GM21723 (cell line): Measurements from ENCODE around the gene TAS2R38.
"Not testable (repeated sequence)": the region's sequence is repeated elsewhere in the genome, so short reads cannot be mapped to it uniquely, and the experiment has no call there.

ENCODE experiments used
- ATAC-seq: cut with Tn5 transposase; IDR thresholded peaks from one replicate; pipeline ENCODE4 v1.9.1; 2021; ENCODE audit warnings: mild to moderate bottlenecking, moderate library complexity; ENCODE audit not compliant: unreplicated experiment

The TAS2R38 gene

GRCh38 chr7:141973673-141974072 lies at the start of gene TAS2R38:
TAS2R38 (minus strand) TSS chr7:141973773; CDS start chr7:141973689, 84 bp downstream.
- ATAC-seq = no peak

DNA sequence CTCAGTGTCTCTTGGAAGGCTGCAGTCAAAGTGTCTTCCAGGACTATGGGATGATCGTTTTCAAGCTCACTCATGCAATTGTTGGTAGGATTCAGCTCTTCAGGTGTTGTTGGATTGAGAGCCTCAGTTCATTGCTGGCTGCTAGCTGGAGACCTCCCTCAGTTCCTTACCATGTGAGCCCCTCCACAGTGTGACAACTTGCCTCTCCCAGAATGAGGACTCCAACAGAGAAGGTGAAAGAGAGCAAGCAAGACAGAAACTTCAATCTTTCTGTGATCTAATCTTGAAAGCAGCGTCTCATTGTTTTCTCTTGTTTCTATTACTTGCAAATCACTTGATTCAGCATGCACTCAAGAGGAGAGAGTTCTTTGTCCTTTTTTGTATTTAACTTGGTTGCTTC lies 44.6 kb upstream of the TAS2R38 start:
- no peak for ATAC-seq

DNA sequence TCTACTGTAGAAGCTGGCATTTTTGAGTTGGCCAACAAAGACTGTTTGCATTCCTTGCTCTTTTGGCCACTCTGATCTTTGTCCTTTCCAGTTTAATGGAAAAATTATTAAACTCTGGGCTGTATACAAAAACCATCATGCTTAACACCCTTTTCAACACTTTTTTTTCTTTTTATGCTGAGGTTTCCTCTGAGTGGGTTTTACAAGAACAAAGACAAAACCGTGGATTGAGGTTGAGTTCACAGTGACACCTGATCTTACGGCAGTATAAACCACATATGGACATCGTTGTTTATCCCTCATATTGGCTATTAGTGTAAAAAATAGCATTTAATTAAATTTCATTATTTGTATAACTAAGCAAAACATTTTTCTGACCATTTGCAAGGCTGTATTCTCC lies 43.9 kb upstream of the TAS2R38 start:
- no peak for ATAC-seq

GRCh38 chr7:142012825-142013511 lies 39.4 kb upstream of the TAS2R38 start:
- no peak for ATAC-seq

GRCh38 chr7:142010952-142011548 lies 37.5 kb upstream of the TAS2R38 start:
- no peak for ATAC-seq

- ATAC-seq = no peak
These were observed 35.6 kb upstream of the TAS2R38 start for GRCh38 chr7:142009187-142009586.

DNA sequence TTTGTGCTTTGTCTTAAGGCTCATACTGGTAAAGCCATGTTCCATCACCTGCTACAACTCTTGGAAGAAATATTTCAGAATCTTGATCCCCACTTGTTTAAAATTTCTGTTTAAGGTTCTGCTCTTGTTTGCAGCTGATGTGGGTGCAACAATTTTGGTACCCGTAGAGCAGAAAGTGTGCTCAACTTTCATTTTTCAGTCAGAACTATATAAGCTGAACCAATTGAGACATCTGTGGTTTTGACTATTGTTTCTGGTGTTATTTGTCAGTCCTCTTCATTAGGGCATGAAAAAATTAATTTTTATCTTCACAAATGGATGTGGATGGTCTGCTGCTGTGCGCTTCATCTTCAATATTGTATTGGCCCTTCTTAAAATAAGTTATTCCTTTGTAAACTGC lies 33.0 kb upstream of the TAS2R38 start:
- no peak for ATAC-seq

DNA sequence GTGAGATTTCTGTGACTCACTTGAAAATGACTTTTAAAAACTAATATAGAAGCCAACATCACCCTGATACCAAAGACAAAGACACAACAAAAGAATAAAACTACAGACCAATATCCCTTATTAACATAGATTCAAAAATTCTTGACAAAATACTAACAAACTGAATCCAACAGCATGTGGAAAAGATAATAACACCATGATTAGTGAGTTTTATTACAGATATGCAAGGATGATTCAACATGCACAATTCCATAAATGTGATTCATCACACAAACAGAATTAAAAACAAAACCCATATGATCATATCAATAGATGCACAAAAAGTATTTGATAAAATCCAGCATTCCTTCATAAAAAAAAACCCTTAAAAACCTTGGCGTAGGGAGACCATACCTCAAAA lies 28.6 kb upstream of the TAS2R38 start:
- no peak for ATAC-seq

GRCh38 chr7:142001163-142001874 lies 27.7 kb upstream of the TAS2R38 start:
- no peak for ATAC-seq

GRCh38 chr7:142000244-142000643 lies 26.7 kb upstream of the TAS2R38 start:
- no peak for ATAC-seq

DNA sequence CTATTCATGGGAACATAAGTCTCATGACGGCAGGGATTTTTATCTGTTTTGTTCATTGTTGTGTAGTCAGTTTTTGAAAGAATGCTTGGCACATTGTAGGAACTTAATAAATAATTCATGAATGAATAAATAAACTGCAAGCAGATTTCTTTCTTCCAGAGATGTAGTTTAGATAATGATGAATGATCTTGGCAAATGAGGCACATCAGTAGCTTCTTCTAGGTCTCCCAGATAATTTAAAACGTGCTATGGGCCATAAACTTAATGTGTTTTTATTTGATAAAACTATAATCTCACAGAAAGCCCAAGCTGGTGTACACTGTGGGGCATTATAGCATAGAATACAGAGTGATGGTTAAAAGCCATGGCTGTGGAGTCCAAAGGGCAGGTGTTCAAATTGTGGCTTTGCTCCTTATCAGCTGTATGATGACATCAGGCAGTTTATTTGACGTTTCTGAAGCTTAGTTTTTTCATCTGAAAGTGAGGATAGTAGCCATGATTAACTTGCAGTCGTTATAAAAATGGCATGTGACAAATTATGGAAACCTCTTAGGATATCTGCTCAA lies 25.6 kb upstream of the TAS2R38 start:
- no peak for ATAC-seq

DNA sequence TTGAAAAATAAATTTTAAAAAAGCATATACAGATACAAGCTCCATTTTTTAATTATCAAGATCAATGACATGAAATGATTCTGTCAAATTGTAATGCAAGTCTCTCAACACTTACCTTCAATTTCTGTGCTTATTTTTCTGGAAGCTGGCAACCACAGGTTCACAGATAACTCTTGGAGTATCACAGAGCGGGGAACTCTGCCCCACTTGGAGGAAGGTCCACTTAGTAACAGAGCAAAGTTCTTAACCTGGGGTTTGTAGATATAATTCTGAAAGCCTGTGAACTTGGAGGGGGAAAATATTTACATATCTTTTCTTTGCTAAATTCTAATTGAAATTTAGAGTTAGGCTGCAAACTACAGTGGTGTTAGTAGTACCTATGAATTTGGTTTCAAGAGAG lies 19.8 kb upstream of the TAS2R38 start:
- ATAC-seq = no peak

- ATAC-seq = no peak
These were observed 19.1 kb upstream of the TAS2R38 start for GRCh38 chr7:141992688-141993087.

DNA sequence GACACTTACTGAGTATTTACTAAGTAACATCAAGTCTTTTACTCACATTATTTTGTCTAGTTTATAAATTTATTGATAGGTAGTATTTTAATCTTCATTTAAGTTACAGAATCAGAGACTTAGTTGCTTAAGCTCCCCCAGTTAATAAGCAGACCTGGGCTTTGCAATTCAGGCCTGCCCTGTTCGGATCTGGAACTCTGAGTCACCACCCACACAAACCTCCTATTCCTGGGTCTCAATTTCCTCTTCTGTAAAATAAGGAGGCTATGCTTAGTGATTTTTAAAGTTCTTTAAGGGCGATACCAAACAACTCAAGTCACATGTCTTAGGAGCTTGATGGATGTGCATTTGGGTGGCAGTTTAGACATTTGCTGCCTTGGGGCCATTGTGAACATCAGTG lies 18.6 kb upstream of the TAS2R38 start:
- ATAC-seq = no peak

- no peak for ATAC-seq
These were observed 17.6 kb upstream of the TAS2R38 start for GRCh38 chr7:141991140-141991539.

DNA sequence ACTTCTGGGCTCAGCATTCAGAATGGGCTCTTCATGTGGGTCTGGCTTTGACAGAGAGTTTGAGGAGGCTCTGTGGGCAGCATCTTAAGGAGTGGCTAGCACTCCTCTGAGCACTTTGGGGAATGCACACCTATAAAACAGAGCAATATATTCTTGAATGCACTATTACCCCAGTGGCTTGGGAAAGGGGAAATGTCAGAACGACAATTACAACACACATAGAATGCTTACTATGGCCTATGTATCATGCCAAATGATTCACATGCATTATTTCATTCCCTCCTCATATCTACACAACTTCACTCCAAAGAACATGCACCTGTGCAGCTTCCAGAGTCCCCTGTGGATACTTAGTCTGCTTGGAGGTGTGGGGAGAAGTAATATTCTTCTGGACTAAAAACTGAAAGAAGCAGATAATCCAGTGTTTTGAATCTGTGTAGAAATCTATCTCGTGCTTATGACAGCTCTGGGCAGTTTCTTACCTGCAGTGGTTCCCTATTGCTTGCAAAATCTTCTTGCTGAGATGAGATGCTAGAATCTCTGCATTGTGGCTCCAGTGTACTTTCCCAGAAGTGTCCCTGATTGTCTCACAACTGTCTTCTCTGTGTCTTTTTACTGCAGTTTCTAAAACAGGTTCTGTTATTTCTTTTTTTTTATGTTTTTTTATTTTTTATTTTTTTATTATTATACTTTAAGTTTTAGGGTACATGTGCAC lies 16.6 kb upstream of the TAS2R38 start:
- ATAC-seq = no peak

DNA sequence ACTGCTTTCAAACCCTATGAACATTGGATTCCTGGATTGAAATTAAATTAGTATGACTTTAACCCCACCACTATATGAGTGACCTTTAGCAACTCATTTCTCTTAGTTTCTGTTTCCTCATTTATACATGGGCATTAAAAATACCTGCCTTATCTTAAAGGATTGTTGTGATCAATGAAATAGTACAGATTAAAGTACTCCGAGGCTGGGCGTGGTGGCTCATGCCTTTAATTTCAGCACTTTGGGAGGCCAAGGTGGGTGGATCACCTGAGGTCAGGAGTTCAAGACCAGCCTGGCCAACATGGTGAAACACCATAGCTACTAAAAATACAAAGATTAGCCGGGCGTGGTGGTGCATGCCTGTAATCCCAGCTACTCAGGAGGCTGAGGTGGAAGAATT lies 14.2 kb upstream of the TAS2R38 start:
- ATAC-seq = not testable (repeated sequence)

- ATAC-seq = no peak
These were observed 13.3 kb upstream of the TAS2R38 start for GRCh38 chr7:141986923-141987322.

GRCh38 chr7:141985926-141986325 lies 12.4 kb upstream of the TAS2R38 start:
- ATAC-seq = not testable (repeated sequence)

DNA sequence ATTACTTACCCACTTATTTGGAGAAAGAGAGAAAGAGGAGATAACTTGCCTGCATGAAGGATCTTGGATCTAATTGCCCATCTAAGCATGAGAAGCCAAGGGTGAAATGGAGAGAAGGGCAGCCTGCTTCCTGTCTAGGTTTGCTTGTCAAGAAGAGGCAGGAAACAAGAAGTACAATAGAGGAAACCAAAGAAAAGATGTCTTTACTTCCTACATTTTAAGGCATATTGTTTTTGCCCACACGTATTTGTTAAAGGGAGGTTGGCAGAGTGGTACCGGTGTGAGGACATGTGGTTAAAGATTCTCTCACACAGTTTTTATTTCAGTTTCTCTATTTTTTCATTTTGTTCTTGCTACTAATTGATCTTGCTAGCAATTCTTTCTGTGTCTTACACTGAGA lies 6.0 kb upstream of the TAS2R38 start:
- no peak for ATAC-seq

- no peak for ATAC-seq
These were observed 4.8 kb upstream of the TAS2R38 start for GRCh38 chr7:141978351-141978750.
